Stimulated activated naive CD4-positive, alpha-beta T cell treated with Interleukin-2 at 50 U/mL for 16 hours (primary cell): ENCODE data around the gene PIK3R1.
A peak's percentile ranks its signal among the peaks of the same experiment; 100 is the strongest.
"Not testable (repeated sequence)": the region's sequence is repeated elsewhere in the genome, so short reads cannot be mapped to it uniquely, and the experiment has no call there.

ENCODE experiments used
- DNase-seq: peaks from one replicate; lab custom pipeline; 2025; lab: John Stamatoyannopoulos, UW

PIK3R1 gene

DNA sequence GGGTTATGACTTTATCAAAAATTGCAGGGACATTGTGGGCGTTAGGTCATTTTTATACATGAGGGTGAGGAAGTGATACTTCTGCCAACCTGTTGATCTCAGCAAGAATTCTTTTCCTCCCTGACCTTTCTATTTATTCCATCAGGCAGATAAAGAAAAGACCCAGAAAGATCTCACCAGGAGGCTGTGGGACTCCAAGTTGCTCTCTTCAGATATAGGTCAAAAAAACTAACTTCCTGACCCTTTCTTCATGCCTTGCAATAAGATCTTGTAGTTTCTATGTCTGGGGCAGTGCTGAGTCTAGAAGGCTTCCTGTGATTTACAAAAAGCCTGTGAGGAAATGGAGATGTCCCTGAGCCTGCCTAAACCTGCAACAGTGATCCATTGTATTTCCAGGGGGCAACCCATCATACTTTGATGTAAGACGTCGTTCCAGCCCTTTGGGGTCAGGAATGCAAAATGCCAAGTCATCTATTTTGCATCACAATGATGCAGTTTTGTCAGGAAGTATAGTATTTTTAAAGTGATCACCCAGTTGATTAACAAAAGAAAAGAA lies 22.0 kb upstream of the PIK3R1 start:
- no peak for DNase-seq

DNA sequence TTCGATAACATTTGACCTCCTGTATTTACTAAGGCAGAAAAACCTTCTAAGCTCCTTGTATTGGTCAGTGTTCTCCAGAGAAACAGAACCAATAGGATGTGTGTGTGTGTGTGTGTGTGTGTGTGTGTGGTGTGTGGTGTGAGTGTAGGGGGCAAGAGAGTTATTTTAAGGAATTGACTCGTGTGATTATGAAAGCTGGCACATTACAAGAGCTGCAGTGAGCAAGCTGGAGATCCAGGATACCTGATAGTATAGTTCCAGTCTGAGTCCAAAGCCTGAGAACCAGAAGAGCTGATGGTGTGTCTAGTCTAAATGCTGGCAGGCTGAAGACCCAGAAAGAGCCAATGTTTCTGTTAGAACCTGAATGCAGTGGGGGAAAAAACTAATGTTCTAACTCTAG lies 21.2 kb upstream of the PIK3R1 start:
- DNase-seq = no peak

- DNase-seq = no peak
Observed at GRCh38 chr5:68195137-68195536, 20.4 kb upstream of the PIK3R1 start.

DNA sequence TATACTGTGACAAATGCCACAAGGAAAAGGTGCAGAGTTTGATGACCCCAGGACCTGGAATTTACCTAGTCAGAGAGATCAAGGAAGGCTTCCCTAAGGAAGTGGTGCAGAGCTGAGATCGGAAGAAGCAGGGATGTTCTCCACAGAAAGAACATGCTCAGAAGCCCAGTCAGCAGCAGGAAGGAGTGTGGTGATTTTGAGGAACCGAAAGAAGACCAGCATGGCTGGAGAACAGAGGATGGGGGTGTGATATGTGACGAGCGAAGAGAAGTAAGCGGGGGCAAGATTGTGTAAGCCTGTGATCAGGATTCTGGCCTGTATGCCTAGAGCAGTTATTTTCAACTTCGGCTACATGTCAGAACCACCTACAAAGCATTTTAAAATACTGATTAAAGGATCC lies 18.7 kb upstream of the PIK3R1 start:
- no peak for DNase-seq

- no peak for DNase-seq
Observed at GRCh38 chr5:68200288-68200687, 15.3 kb upstream of the PIK3R1 start.

GRCh38 chr5:68210654-68211053 lies 4.9 kb upstream of the PIK3R1 start:
- not testable (repeated sequence) for DNase-seq

GRCh38 chr5:68214482-68215207 lies 911 bp upstream of the PIK3R1 start:
- peak; percentile 74 for DNase-seq

DNA sequence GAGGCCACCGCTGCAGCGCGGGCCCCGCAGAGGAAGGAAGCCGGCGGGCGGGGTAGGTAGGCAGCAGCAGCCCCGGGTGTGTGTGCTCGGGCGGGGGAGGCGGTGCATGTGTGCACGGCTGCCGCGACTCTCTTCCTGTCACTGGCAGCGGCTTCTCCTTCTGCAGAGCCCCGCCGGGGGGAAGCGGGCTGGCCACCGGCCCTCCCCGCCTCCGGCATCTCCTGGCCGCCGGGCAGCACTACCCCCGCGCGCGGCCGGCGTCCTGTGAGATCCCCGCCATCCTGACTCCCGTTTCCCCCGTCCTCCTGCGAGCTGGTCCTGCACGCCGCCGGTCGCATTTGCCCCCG lies 315 bp downstream of the PIK3R1 start:
- DNase-seq = peak; percentile 84

GRCh38 chr5:68216245-68217046 lies 890 bp downstream of the PIK3R1 start:
- DNase-seq = peak; percentile 60

DNA sequence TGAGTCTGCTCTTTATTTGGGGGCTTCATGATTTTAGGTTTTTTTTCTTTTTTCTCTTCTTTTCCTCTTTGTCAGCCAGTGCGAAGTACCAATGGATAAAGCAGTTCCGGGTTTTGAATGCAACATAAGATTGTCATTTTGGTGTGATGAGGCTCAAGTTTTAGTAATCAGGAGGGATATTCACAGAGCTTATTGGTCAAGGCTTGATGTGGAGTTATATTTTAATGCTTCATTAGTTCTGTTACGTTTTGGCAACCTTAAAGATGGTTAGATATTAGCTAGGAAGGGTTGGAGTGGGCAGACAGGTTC lies 1.4 kb downstream of the PIK3R1 start:
- DNase-seq = no peak

- no peak for DNase-seq
Observed at GRCh38 chr5:68217528-68217927, 2.0 kb downstream of the PIK3R1 start.

- no peak for DNase-seq
Observed at GRCh38 chr5:68219161-68219816, 3.7 kb downstream of the PIK3R1 start.

GRCh38 chr5:68220260-68220659 lies 4.7 kb downstream of the PIK3R1 start:
- DNase-seq = no peak

GRCh38 chr5:68220914-68221313 lies 5.4 kb downstream of the PIK3R1 start:
- DNase-seq = no peak

DNA sequence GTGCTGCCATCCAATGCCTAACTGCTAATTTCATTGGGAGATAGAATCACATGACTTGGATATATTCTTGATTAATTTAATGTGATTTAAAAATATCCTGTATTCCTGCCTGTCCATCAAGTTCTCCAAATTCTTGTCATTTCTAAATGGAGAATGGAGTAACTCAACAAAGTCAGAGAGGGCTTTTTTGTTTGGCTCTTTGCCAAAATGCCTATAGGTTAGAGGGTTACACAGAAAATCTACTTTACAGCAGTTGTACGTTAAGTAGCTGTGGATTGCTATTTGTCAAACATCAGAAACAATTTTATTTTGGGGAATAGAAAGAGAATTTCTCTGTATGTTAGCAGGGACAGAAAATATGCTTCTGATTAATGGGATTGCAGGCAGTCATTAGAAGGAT lies 5.9 kb downstream of the PIK3R1 start:
- no peak for DNase-seq

GRCh38 chr5:68222310-68222709 lies 6.8 kb downstream of the PIK3R1 start:
- DNase-seq = no peak

DNA sequence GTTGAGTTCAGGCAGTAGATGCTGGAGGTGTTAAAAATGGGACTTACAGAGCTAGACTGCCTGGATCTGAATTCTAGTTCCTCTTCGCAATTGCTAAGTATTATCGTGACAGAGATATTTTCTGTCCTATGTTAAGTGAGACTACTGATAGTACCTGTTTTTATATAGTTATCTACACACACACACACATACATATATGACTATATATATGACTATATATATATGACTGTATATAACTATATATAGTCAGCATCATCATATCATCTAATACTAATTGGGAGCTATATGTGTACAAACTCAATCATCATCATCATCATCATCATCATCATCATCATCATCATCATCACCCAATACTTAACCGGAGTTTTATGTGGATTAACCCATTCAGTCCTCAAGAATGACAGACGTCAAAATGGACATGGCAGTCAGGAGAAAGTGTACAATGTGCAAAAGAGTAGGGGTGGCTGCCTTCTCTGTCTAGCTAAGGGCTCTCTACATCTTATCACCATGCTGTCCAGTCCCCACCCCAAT lies 7.3 kb downstream of the PIK3R1 start:
- DNase-seq = no peak

DNA sequence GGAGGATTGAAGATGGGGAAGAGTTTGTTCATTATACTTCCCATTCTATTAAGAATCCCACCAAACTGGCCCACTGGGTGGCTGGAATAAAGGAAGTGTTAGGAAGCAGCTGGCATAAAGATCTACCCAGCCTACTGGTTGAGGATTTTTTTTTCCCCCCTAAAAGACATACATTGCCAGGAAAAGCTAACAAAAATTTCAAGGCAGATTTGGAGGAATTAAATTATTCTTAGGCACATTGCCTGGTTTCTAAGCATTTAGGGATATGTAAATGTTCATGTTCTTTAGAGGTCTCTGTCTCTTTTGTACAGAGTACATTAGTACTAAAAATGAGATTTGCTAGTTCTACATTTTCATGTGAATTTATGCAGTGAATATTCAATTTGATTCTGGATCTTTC lies 8.3 kb downstream of the PIK3R1 start:
- DNase-seq = no peak

- no peak for DNase-seq
Observed at GRCh38 chr5:68224509-68225187, 9.1 kb downstream of the PIK3R1 start.

- DNase-seq = no peak
Observed at GRCh38 chr5:68225188-68225910, 9.8 kb downstream of the PIK3R1 start.

DNA sequence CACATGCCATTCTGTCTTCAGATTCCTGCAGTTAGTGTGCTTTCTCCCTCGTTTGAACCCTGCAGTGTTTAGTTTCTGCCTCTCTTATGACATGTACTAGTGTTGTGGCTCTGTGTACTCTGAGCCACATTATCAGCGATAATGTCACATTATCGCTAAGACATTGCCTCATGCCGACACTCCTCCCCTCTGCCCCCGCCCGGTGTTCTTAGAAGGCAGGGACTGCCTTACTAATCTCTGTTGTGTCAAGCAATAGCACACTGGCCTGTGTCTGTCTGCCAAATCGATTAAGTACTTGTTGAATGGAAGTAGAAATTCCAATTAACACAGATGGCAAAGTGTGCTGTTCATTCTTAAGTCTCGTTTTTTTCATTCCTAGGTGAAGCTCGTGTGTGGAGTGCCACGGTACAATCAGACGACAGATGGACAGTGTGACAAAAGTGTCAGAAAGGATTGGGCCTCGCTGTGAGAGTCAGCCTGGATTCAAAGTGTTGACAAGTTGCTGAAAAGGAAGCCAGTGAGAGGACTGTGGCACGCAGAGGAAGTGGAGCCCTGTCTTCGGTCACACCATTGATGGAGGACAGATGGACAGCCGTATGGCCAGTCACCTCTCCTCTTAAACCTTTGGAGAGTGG lies 10.5 kb downstream of the PIK3R1 start:
- DNase-seq = no peak
